Fibroblast of lung (primary cell): ENCODE results near the gene CDCP2. TPM values are rescaled to one million over a fixed set of nuclear protein-coding genes. Genes with fewer than 3 reads are reported as not detected.

ENCODE experiments used
- DNase-seq, 2 donors: peaks; one replicate each; pipeline versions ENCODE4 v3.0.0 to v3.0.0-alpha.2; 2010; ENCODE audit warnings: low read depth in 2 of 2
- H2AFZ ChIP-seq: 2 replicates; pipeline ENCODE4 v1.5.1; 2012; ENCODE audit warnings: low read length, control low read depth, inconsistent platforms
- H3K27ac ChIP-seq: 2 replicates; pipeline ENCODE4 v1.5.1; 2011; ENCODE audit warnings: low read length, control low read depth; ENCODE audit not compliant: insufficient read depth
- H3K27me3 ChIP-seq: 2 replicates; pipeline ENCODE4 v1.5.1; 2011; ENCODE audit warnings: mild to moderate bottlenecking, low read length; ENCODE audit not compliant: control insufficient read depth, insufficient read depth
- H3K36me3 ChIP-seq: 2 replicates; pipeline ENCODE4 v1.5.1; 2011; ENCODE audit warnings: low read length; ENCODE audit not compliant: control insufficient read depth, insufficient read depth
- H3K4me1 ChIP-seq: 2 replicates; pipeline ENCODE4 v1.5.1; 2011; ENCODE audit warnings: low read length; ENCODE audit not compliant: control insufficient read depth, insufficient read depth; ENCODE audit errors: extremely low read depth
- H3K4me2 ChIP-seq: 2 replicates; pipeline ENCODE4 v1.5.1; 2011; ENCODE audit warnings: low read length, control low read depth; ENCODE audit not compliant: insufficient read depth; ENCODE audit errors: extremely low read depth
- H3K4me3 ChIP-seq, 4 experiments: fragments of 200-600 bp in 1 of 4; sonication (generic) in 1 of 4; replicated peaks in 1 of 4; 2 replicates each; pipeline ENCODE4 v1.5.1; 2011 to 2016; ENCODE audit warnings: low read length in 4 of 4, low read depth in 3 of 4, mild to moderate bottlenecking in 3 of 4, control low read depth in 2 of 4, inconsistent platforms in 1 of 4, mixed read lengths in 1 of 4; ENCODE audit not compliant: insufficient read depth in 1 of 4; ENCODE audit errors: control extremely low read depth in 1 of 4
- H3K79me2 ChIP-seq: 2 replicates; pipeline ENCODE4 v1.5.1; 2012; ENCODE audit warnings: mild to moderate bottlenecking, low read length, inconsistent platforms; ENCODE audit not compliant: control insufficient read depth, insufficient read depth
- H3K9ac ChIP-seq: 2 replicates; pipeline ENCODE4 v1.5.1; 2011; ENCODE audit warnings: mild to moderate bottlenecking, low read length, control low read depth; ENCODE audit not compliant: insufficient read depth
- H3K9me3 ChIP-seq: 2 replicates; pipeline ENCODE4 v1.5.1; 2012; ENCODE audit warnings: low read depth, low read length; ENCODE audit not compliant: control insufficient read depth, insufficient read depth
- H4K20me1 ChIP-seq: 2 replicates; pipeline ENCODE4 v1.5.1; 2011; ENCODE audit warnings: low read length; ENCODE audit not compliant: control insufficient read depth, insufficient read depth; ENCODE audit errors: extremely low read depth
- CTCF ChIP-seq, 2 donors: IDR thresholded peaks in 1 of 2; conservative IDR thresholded peaks in 1 of 2; 1 replicate in 1 of 2; 2 replicates in 1 of 2; pipeline ENCODE4 v1.5.1; 2011 to 2012; ENCODE audit warnings: low read length in 2 of 2, control low read depth in 1 of 2, inconsistent platforms in 1 of 2, low read depth in 1 of 2, mild to moderate bottlenecking in 1 of 2
- EZH2 ChIP-seq: IDR thresholded peaks from 2 replicates; pipeline ENCODE4 v1.5.1; 2012; ENCODE audit warnings: low read length, control low read depth, mild to moderate bottlenecking; ENCODE audit errors: missing control alignments
- polyA plus RNA-seq, 2 donors: library from polyadenylated mRNA; depleted of rRNA in 1 of 2; stranded (reverse) in 1 of 2; unstranded in 1 of 2; fragments of >200 nt; gene quantifications; 2 replicates each; pipeline ENCODE4 v1.2.1, GENCODE V29; 2011 to 2012; ENCODE audit warnings: missing spikeins in 1 of 2
- total RNA-seq: library from RNA; depleted of rRNA; stranded (reverse); fragments of >200 nt; gene quantifications from 2 replicates; pipeline ENCODE4 v1.2.1, GENCODE V29; 2014

The CDCP2 gene
- total and polyA plus RNA-seq, 2 donors (not counting 1 experiment from before 2014, with no cell fraction given): not detected

GRCh38 chr1:54122992-54123391, 29.8 kb downstream of the CDCP2 start:
- Histone ChIP-seq H3K27me3 (no peaks in the 10 kb centered on the region), H4K20me1 (no peaks in the 10 kb centered on the region), H3K9me3 (no peaks in the 10 kb centered on the region), H3K36me3 (no peaks in the 10 kb centered on the region), H3K27ac (no peak overlapping the region), H3K4me3 (no peak overlapping the region), H3K4me1 (peaks cover 9% of the 10 kb centered on the region), H3K9ac (no peak overlapping the region), H3K4me2 (no peak overlapping the region), H3K79me2 (no peaks in the 10 kb centered on the region), H2AFZ (no peak overlapping the region)
- no peak for DNase-seq
- TF ChIP-seq CTCF (conservative IDR thresholded peaks at IDR 0.05 in 1 of 2, IDR thresholded peaks at IDR 0.05 in 1 of 2; ENCODE audit: low read depth in 1 of 2, low read length in 2 of 2) (no peak), EZH2 (no peak)

GRCh38 chr1:54122135-54122751, 30.6 kb downstream of the CDCP2 start:
- Histone ChIP-seq H3K9me3 (no peaks in the 10 kb centered on the region), H2AFZ (no peak overlapping the region), H3K27me3 (no peaks in the 10 kb centered on the region), H4K20me1 (no peaks in the 10 kb centered on the region), H3K4me2 (no peak overlapping the region), H3K27ac (no peak overlapping the region), H3K4me1 (peaks cover 9% of the 10 kb centered on the region), H3K79me2 (no peaks in the 10 kb centered on the region), H3K9ac (no peak overlapping the region), H3K4me3 (no peak overlapping the region), H3K36me3 (no peaks in the 10 kb centered on the region)
- DNase-seq: no peak
- TF ChIP-seq CTCF (conservative IDR thresholded peaks at IDR 0.05 in 1 of 2, IDR thresholded peaks at IDR 0.05 in 1 of 2; ENCODE audit: low read depth in 1 of 2, low read length in 2 of 2): no peak
- TF ChIP-seq EZH2: peak; percentile 23

- Histone ChIP-seq H3K36me3 (no peaks in the 10 kb centered on the region), H4K20me1 (no peaks in the 10 kb centered on the region), H3K4me2 (peak overlapping the region; percentile 58), H3K27ac (no peak overlapping the region), H3K4me3 (peak overlapping the region in 1 of 4 experiments; percentile 19), H3K79me2 (no peaks in the 10 kb centered on the region), H2AFZ (peak overlapping the region; percentile 89), H3K9ac (no peak overlapping the region), H3K4me1 (peaks cover 9% of the 10 kb centered on the region), H3K9me3 (no peaks in the 10 kb centered on the region), H3K27me3 (no peaks in the 10 kb centered on the region)
- DNase-seq: peak; percentile 58 to 90
- TF ChIP-seq EZH2: no peak
- TF ChIP-seq CTCF (conservative IDR thresholded peaks at IDR 0.05 in 1 of 2, IDR thresholded peaks at IDR 0.05 in 1 of 2; ENCODE audit: low read depth in 1 of 2, low read length in 2 of 2): peak; percentile 64 to 72
Measured at GRCh38 chr1:54121482-54122134, 31.2 kb downstream of the CDCP2 start.
